Upper lobe of left lung (tissue), 6 donors: ENCODE measurements around the gene STK33. TPM values are rescaled to one million over a fixed set of nuclear protein-coding genes. Genes with fewer than 3 reads are reported as not detected.

Experiments
- ATAC-seq, 2 donors: fragments of 200-7000 bp; cut with Tn5 transposase; one replicate each; pipeline ENCODE4 v1.9.1; 2022; ENCODE audit warnings: mild to moderate bottlenecking in 2 of 2, moderate library complexity in 2 of 2; ENCODE audit not compliant: low FRiP score in 2 of 2
- DNase-seq, 2 donors: peaks; one replicate each; pipeline ENCODE4 v3.0.0-alpha.2; 2019 to 2020
- H3K27ac ChIP-seq, 4 donors: fragments of 200-600 bp; sonication (generic); one replicate each; pipeline ENCODE4 v1.5.1; 2016 to 2019
- H3K27me3 ChIP-seq, 4 donors: fragments of 200-600 bp; sonication (generic); one replicate each; pipeline ENCODE4 v1.5.1; 2017 to 2019
- H3K36me3 ChIP-seq, 4 donors: fragments of 200-600 bp; sonication (generic); one replicate each; pipeline ENCODE4 v1.5.1; 2016 to 2019
- H3K4me1 ChIP-seq, 4 donors: fragments of 200-600 bp; sonication (generic); one replicate each; pipeline ENCODE4 v1.5.1; 2018 to 2019
- H3K4me3 ChIP-seq, 4 donors: fragments of 200-600 bp; sonication (generic); one replicate each; pipeline ENCODE4 v1.5.1; 2017 to 2019; ENCODE audit warnings: mild to moderate bottlenecking in 2 of 4, moderate library complexity in 1 of 4
- H3K9me3 ChIP-seq, 4 donors: fragments of 200-600 bp; sonication (generic); one replicate each; pipeline ENCODE4 v1.5.1; 2018 to 2019
- CTCF ChIP-seq, 6 experiments: fragments of 450-650 bp in 4 of 6; fragments of 200-600 bp in 2 of 6; sonication (generic) in 2 of 6; IDR thresholded peaks; one replicate each; pipeline ENCODE4 v1.5.1; 2016 to 2019; ENCODE audit warnings: antibody characterized with exemption in 6 of 6
- EP300 ChIP-seq, 4 donors: sonication (generic); formaldehyde crosslinking; IDR thresholded peaks; one replicate each; pipeline ENCODE4 v1.5.1; 2017; ENCODE audit warnings: antibody characterized with exemption in 4 of 4, control low read depth in 2 of 4
- POLR2A ChIP-seq, 4 donors: fragments of 450-650 bp; IDR thresholded peaks; one replicate each; pipeline ENCODE4 v1.5.1; 2016 to 2017; ENCODE audit warnings: antibody characterized with exemption in 4 of 4, mild to moderate bottlenecking in 2 of 4
- POLR2AphosphoS5 ChIP-seq, 2 donors: sonication (generic); formaldehyde crosslinking; IDR thresholded peaks; one replicate each; pipeline ENCODE4 v1.5.1; 2017; ENCODE audit warnings: antibody characterized with exemption in 2 of 2
- WGBS, 2 donors: methylation state at CpG; one replicate each; pipeline ENCODE4 v1.1.5; 2017 to 2018; 5-methylcytosine and 5-hydroxymethylcytosine counted together
- total RNA-seq, 6 donors: library from RNA; depleted of rRNA in 4 of 6; stranded (reverse); fragments of >200 nt in 4 of 6; gene quantifications; one replicate each; pipeline versions ENCODE4 v1.1.0 to v1.2.1, GENCODE V29; 2016 to 2021
- donor health status: DM: no; HTN: no; CAD: no; lungs with moderate emphysema.
- donor health status: DM: no; HTN: yes; CAD: no; lungs with severe emphysema.

Gene STK33
- total RNA-seq, 6 donors from 2014 or later = 10.3 to 77.0 (median 15.6) TPM

DNA sequence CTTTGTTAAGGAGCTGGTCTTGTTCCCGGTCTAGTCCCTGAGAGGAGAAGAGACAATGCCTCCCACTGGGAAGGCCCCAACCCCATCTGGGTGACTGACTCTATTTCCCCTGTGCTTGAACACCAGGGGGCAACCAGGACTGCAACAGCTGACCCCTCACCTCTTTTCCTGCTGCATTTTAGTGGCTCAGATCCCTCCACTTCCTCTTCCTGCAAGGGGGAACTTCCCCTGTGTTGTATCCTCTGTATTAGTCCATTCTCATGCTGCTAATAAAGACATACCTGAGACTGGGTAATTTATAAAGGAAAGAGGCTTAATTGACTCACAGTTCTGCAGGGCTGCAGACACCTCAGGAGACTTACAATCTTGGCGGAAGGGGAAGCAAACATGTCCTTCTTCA lies 246.1 kb downstream of the STK33 start:
- Histone ChIP-seq H3K4me1 (no peaks in the 10 kb centered on the region), H3K9me3 (no peaks in the 10 kb centered on the region), H3K27me3 (no peaks in the 10 kb centered on the region), H3K4me3 (no peak overlapping the region), H3K36me3 (no peaks in the 10 kb centered on the region), H3K27ac (no peak overlapping the region)
- ATAC-seq = no peak
- 89 to 93% methylated on average over 2 of the region's 2 CpGs for WGBS, 2 donors
- DNase-seq = no peak
- TF ChIP-seq CTCF (IDR thresholded peaks at IDR 0.05) (no peak), EP300 (IDR thresholded peaks at IDR 0.05) (no peak), POLR2AphosphoS5 (IDR thresholded peaks at IDR 0.05) (no peak), POLR2A (IDR thresholded peaks at IDR 0.05) (no peak)

DNA sequence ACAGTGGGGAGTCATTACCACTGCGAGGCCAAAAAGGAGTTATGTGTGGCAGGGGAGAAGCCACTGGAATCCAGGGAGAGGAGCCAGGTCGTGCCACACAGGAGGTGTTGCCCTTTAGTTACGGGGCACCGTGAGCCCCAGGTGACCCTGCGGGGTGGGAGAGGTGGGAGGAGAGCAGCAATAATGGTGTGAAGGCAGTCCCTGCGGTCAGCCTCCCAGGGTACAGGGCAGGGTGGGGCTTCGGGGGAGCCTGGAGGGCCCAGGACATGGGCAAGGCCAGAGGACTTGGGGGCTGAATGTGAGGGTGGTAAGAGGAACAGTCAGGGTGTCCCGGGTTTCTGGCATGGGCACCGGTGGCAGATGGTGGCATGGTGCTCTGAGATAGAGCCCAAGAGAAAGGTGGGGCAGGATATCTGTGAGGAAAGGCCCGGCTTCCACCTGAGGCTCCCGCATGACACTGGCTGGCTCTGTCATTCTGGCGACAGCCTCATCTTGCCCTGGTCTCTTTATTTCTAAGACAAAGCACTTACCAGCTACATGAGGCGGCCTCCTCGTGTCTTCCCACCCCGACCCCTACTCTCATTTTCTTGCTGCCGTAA lies 247.8 kb downstream of the STK33 start:
- DNase-seq (no peak), ATAC-seq (no peak)
- H3K4me1 ChIP-seq = no peaks in the 10 kb centered on the region
- H3K27ac ChIP-seq = no peak overlapping the region
- no peaks in the 10 kb centered on the region for H3K27me3 ChIP-seq
- no peaks in the 10 kb centered on the region for H3K9me3 ChIP-seq
- WGBS, 2 donors = 90 to 91% methylated on average over 16 of the region's 16 CpGs
- no peak overlapping the region for H3K4me3 ChIP-seq
- H3K36me3 ChIP-seq = no peaks in the 10 kb centered on the region
- TF ChIP-seq POLR2AphosphoS5 (IDR thresholded peaks at IDR 0.05) (no peak), CTCF (IDR thresholded peaks at IDR 0.05) (no peak)

GRCh38 chr11:8345179-8345578 lies 248.8 kb downstream of the STK33 start:
- Histone ChIP-seq H3K4me1 (no peaks in the 10 kb centered on the region), H3K36me3 (no peaks in the 10 kb centered on the region), H3K27me3 (no peaks in the 10 kb centered on the region), H3K27ac (no peak overlapping the region), H3K4me3 (no peak overlapping the region), H3K9me3 (no peaks in the 10 kb centered on the region)
- TF ChIP-seq CTCF (IDR thresholded peaks at IDR 0.05) = no peak
- no peak for TF ChIP-seq EP300 (IDR thresholded peaks at IDR 0.05)
- no peak for TF ChIP-seq POLR2A (IDR thresholded peaks at IDR 0.05)
- no peak for TF ChIP-seq POLR2AphosphoS5 (IDR thresholded peaks at IDR 0.05)
- DNase-seq (no peak), ATAC-seq (no peak)
- 84 to 85% methylated on average over 11 of the region's 11 CpGs for WGBS, 2 donors

DNA sequence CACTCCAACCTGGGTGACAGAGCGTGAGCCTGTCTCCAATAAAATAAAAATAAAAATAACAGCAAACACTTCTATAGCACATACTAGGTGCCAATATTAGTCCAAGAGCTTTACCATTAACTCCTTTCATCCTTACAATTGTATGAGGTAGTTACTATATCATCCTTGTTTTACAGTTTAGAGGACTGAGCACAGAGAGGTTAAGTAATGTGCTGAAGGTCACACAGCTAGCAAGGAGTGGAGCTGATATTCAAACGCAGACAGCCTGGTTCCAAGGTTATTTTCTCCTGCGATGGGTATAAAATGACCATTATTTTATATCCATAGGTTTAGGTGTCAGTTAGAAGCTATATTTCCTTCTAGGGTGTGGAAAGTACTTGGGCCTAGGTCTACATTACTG lies 249.7 kb downstream of the STK33 start:
- TF ChIP-seq EP300 (IDR thresholded peaks at IDR 0.05) (no peak), POLR2A (IDR thresholded peaks at IDR 0.05) (no peak), POLR2AphosphoS5 (IDR thresholded peaks at IDR 0.05) (no peak), CTCF (IDR thresholded peaks at IDR 0.05) (no peak)
- Histone ChIP-seq H3K27me3 (no peaks in the 10 kb centered on the region), H3K27ac (no peak overlapping the region), H3K36me3 (no peaks in the 10 kb centered on the region), H3K9me3 (no peaks in the 10 kb centered on the region), H3K4me1 (no peaks in the 10 kb centered on the region), H3K4me3 (no peak overlapping the region)
- ATAC-seq (no peak), DNase-seq (no peak)
- WGBS, 2 donors = 83 to 85% methylated on average over 3 of the region's 3 CpGs
